ENCODE results near the gene CPN2. TPM values are rescaled to one million over a fixed set of nuclear protein-coding genes. Genes with fewer than 3 reads are reported as not detected.
A peak's percentile ranks its signal among the peaks of the same experiment; 100 is the strongest.

CPN2 gene
- total and polyA plus RNA-seq, 2 experiments from 2014 or later, result 0.10 to 0.14 TPM

GRCh38 chr3:194339356-194339755 is 11.8 kb downstream of the CPN2 start:
- Histone ChIP-seq H2AFZ (peak overlapping the region; percentile 75; the same call in 1 of the 2 replicates), H3K9me2 (ENCODE audit: insufficient read depth) (no peaks in the 10 kb centered on the region), H3K27ac (ENCODE audit: low read depth) (no peak overlapping the region), H3K79me2 (replicated peaks; ENCODE audit: insufficient read depth) (no peaks in the 10 kb centered on the region), H3F3A (replicated peaks; ENCODE audit: low read depth) (no peaks in the 10 kb centered on the region), H3K4me1 (ENCODE audit: insufficient read depth) (peaks cover 19% of the 10 kb centered on the region), H3K4me2 (peak overlapping the region; percentile 46; the same call in 1 of the 2 replicates), H4K20me1 (replicated peaks; ENCODE audit: insufficient read depth) (no peaks in the 10 kb centered on the region), H3K4me3 (no peak overlapping the region), H3K36me3 (ENCODE audit: insufficient read depth) (no peaks in the 10 kb centered on the region), H3K27me3 (ENCODE audit: insufficient read depth) (peaks cover 13% of the 10 kb centered on the region; the same call in 1 of the 2 replicates)
- Mint-ChIP-seq H3K4me3 (no peak overlapping the region), H3K27me3 (ENCODE audit: insufficient read depth, low read depth, poor library complexity) (peaks cover 30% of the 10 kb centered on the region), H3K36me3 (ENCODE audit: low read depth) (no peaks in the 10 kb centered on the region), H3K4me1 (peaks cover 23% of the 10 kb centered on the region), H3K27ac (peak overlapping the region; percentile 43; the same call in 1 of the 2 replicates), H3K9me3 (no peaks in the 10 kb centered on the region)
- ATAC-seq, result peak; percentile 51
- DNase-seq (ENCODE audit: low spot score), result peak; percentile 74
- TF ChIP-seq, protein P1, sequence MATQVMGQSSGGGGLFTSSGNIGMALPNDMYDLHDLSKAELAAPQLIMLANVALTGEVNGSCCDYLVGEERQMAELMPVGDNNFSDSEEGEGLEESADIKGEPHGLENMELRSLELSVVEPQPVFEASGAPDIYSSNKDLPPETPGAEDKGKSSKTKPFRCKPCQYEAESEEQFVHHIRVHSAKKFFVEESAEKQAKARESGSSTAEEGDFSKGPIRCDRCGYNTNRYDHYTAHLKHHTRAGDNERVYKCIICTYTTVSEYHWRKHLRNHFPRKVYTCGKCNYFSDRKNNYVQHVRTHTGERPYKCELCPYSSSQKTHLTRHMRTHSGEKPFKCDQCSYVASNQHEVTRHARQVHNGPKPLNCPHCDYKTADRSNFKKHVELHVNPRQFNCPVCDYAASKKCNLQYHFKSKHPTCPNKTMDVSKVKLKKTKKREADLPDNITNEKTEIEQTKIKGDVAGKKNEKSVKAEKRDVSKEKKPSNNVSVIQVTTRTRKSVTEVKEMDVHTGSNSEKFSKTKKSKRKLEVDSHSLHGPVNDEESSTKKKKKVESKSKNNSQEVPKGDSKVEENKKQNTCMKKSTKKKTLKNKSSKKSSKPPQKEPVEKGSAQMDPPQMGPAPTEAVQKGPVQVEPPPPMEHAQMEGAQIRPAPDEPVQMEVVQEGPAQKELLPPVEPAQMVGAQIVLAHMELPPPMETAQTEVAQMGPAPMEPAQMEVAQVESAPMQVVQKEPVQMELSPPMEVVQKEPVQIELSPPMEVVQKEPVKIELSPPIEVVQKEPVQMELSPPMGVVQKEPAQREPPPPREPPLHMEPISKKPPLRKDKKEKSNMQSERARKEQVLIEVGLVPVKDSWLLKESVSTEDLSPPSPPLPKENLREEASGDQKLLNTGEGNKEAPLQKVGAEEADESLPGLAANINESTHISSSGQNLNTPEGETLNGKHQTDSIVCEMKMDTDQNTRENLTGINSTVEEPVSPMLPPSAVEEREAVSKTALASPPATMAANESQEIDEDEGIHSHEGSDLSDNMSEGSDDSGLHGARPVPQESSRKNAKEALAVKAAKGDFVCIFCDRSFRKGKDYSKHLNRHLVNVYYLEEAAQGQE (IDR thresholded peaks at IDR 0.05; ENCODE audit: unreplicated experiment), result no peak
- no peak for TF ChIP-seq JUNB (IDR thresholded peaks at IDR 0.05; ENCODE audit: unreplicated experiment)
- TF ChIP-seq, protein P2, sequence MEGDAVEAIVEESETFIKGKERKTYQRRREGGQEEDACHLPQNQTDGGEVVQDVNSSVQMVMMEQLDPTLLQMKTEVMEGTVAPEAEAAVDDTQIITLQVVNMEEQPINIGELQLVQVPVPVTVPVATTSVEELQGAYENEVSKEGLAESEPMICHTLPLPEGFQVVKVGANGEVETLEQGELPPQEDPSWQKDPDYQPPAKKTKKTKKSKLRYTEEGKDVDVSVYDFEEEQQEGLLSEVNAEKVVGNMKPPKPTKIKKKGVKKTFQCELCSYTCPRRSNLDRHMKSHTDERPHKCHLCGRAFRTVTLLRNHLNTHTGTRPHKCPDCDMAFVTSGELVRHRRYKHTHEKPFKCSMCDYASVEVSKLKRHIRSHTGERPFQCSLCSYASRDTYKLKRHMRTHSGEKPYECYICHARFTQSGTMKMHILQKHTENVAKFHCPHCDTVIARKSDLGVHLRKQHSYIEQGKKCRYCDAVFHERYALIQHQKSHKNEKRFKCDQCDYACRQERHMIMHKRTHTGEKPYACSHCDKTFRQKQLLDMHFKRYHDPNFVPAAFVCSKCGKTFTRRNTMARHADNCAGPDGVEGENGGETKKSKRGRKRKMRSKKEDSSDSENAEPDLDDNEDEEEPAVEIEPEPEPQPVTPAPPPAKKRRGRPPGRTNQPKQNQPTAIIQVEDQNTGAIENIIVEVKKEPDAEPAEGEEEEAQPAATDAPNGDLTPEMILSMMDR (conservative IDR thresholded peaks at IDR 0.05; ENCODE audit: low read depth in 2 of 2), result peak; percentile 62 to 76

DNA sequence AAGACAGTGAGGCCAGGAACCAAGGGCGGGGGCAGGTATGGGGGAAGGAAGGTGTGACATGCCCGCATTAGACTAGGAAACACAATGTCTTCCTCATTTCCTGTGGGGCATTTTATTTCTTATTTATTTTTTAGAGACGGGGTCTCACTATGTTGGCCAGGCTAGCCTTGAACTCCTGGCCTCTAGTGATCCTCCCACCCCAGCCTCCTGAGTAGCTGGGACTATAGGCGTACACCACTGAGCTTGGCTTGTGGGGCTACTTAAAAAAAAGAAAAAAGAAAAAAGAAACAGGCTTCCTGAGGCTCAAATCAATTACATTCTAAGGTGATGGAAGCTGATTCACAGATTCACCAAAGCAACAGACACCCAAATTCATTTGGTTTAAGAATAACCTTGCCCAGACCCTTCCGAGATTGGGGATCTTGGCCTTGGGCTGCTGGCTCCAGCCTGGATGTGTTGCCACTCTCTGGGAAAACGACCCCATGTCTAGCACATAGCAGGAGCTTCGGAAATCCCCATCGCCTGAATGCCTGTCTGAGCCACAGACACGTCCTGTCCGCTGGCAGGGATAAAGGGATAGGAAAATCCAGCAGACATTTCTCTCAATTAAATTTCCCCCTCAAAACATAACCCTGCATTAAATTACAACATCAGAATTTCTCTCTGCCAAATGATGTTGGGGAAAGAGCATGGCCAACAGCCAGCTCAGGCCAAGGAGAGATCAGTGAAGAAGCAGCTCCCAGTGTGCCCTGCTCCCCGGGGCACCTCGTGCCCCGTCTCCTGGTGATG is 13.0 kb downstream of the CPN2 start:
- Histone ChIP-seq H3K4me1 (ENCODE audit: insufficient read depth) (peaks cover 19% of the 10 kb centered on the region), H3K4me2 (no peak overlapping the region), H3K4me3 (no peak overlapping the region), H3K79me2 (replicated peaks; ENCODE audit: insufficient read depth) (no peaks in the 10 kb centered on the region), H2AFZ (no peak overlapping the region), H3K27me3 (ENCODE audit: insufficient read depth) (peaks cover 17% of the 10 kb centered on the region), H3K9me2 (ENCODE audit: insufficient read depth) (no peaks in the 10 kb centered on the region), H3K27ac (ENCODE audit: low read depth) (no peak overlapping the region), H3F3A (replicated peaks; ENCODE audit: low read depth) (no peaks in the 10 kb centered on the region), H3K36me3 (ENCODE audit: insufficient read depth) (no peaks in the 10 kb centered on the region), H4K20me1 (replicated peaks; ENCODE audit: insufficient read depth) (no peaks in the 10 kb centered on the region)
- ATAC-seq, result no peak
- Mint-ChIP-seq H3K9me3 (no peaks in the 10 kb centered on the region), H3K4me1 (peaks cover 29% of the 10 kb centered on the region), H3K27ac (no peak overlapping the region), H3K4me3 (no peak overlapping the region), H3K27me3 (ENCODE audit: insufficient read depth, low read depth, poor library complexity) (peaks cover 33% of the 10 kb centered on the region), H3K36me3 (ENCODE audit: low read depth) (no peaks in the 10 kb centered on the region)
- no peak for DNase-seq (ENCODE audit: low spot score)
- TF ChIP-seq JUNB (IDR thresholded peaks at IDR 0.05; ENCODE audit: unreplicated experiment), result no peak
- no peak for TF ChIP-seq STAT1 (IDR thresholded peaks at IDR 0.05; ENCODE audit: unreplicated experiment)
- TF ChIP-seq, protein P3, sequence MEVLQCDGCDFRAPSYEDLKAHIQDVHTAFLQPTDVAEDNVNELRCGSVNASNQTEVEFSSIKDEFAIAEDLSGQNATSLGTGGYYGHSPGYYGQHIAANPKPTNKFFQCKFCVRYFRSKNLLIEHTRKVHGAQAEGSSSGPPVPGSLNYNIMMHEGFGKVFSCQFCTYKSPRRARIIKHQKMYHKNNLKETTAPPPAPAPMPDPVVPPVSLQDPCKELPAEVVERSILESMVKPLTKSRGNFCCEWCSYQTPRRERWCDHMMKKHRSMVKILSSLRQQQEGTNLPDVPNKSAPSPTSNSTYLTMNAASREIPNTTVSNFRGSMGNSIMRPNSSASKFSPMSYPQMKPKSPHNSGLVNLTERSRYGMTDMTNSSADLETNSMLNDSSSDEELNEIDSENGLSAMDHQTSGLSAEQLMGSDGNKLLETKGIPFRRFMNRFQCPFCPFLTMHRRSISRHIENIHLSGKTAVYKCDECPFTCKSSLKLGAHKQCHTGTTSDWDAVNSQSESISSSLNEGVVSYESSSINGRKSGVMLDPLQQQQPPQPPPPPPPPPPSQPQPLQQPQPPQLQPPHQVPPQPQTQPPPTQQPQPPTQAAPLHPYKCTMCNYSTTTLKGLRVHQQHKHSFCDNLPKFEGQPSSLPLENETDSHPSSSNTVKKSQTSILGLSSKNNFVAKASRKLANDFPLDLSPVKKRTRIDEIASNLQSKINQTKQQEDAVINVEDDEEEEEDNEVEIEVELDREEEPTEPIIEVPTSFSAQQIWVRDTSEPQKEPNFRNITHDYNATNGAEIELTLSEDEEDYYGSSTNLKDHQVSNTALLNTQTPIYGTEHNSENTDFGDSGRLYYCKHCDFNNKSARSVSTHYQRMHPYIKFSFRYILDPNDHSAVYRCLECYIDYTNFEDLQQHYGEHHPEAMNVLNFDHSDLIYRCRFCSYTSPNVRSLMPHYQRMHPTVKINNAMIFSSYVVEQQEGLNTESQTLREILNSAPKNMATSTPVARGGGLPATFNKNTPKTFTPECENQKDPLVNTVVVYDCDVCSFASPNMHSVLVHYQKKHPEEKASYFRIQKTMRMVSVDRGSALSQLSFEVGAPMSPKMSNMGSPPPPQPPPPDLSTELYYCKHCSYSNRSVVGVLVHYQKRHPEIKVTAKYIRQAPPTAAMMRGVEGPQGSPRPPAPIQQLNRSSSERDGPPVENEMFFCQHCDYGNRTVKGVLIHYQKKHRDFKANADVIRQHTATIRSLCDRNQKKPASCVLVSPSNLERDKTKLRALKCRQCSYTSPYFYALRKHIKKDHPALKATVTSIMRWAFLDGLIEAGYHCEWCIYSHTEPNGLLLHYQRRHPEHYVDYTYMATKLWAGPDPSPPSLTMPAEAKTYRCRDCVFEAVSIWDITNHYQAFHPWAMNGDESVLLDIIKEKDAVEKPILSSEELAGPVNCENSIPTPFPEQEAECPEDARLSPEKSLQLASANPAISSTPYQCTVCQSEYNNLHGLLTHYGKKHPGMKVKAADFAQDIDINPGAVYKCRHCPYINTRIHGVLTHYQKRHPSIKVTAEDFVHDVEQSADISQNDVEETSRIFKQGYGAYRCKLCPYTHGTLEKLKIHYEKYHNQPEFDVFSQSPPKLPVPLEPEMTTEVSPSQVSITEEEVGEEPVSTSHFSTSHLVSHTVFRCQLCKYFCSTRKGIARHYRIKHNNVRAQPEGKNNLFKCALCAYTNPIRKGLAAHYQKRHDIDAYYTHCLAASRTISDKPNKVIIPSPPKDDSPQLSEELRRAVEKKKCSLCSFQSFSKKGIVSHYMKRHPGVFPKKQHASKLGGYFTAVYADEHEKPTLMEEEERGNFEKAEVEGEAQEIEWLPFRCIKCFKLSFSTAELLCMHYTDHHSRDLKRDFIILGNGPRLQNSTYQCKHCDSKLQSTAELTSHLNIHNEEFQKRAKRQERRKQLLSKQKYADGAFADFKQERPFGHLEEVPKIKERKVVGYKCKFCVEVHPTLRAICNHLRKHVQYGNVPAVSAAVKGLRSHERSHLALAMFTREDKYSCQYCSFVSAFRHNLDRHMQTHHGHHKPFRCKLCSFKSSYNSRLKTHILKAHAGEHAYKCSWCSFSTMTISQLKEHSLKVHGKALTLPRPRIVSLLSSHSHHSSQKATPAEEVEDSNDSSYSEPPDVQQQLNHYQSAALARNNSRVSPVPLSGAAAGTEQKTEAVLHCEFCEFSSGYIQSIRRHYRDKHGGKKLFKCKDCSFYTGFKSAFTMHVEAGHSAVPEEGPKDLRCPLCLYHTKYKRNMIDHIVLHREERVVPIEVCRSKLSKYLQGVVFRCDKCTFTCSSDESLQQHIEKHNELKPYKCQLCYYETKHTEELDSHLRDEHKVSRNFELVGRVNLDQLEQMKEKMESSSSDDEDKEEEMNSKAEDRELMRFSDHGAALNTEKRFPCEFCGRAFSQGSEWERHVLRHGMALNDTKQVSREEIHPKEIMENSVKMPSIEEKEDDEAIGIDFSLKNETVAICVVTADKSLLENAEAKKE (CRISPR knock-in tag; IDR thresholded peaks at IDR 0.05), result no peak
- TF ChIP-seq EZH2phosphoT487 (IDR thresholded peaks at IDR 0.05; ENCODE audit: unreplicated experiment), result no peak
- TF ChIP-seq ZNF331 (CRISPR knock-in tag; IDR thresholded peaks at IDR 0.05; ENCODE audit: low read depth), result no peak
- TF ChIP-seq ZNF114 (CRISPR knock-in tag; IDR thresholded peaks at IDR 0.05), result no peak
- no peak for TF ChIP-seq EZH2 (IDR thresholded peaks at IDR 0.05; ENCODE audit: low read depth, unreplicated experiment)

Measured in GM23338 (cell line).